HEK293T (cell line): ENCODE results near the gene CNRIP1.

Source experiments
- BHLHE40 ChIP-seq: fragments of 450-650 bp; IDR thresholded peaks from 2 replicates; pipeline ENCODE4 v1.6.1; 2016; ENCODE audit warnings: mild to moderate bottlenecking, moderate library complexity, borderline replicate concordance
- ELF4 ChIP-seq: fragments of 450-650 bp; IDR thresholded peaks from 2 replicates; pipeline ENCODE4 v1.6.1; 2017; ENCODE audit warnings: antibody characterized with exemption
- FOXA1 ChIP-seq: fragments of 450-650 bp; IDR thresholded peaks from 2 replicates; pipeline ENCODE4 v1.6.1; 2016; ENCODE audit warnings: mild to moderate bottlenecking
- FOXK2 ChIP-seq: fragments of 450-650 bp; IDR thresholded peaks from 2 replicates; pipeline ENCODE4 v1.6.1; 2016; ENCODE audit warnings: mild to moderate bottlenecking
- FOXM1 ChIP-seq: fragments of 450-650 bp; IDR thresholded peaks from 2 replicates; pipeline ENCODE4 v1.6.1; 2017; ENCODE audit warnings: mild to moderate bottlenecking, borderline replicate concordance
- HDGF ChIP-seq: fragments of 450-650 bp; IDR thresholded peaks from 2 replicates; pipeline ENCODE4 v1.6.1; 2017; ENCODE audit warnings: antibody characterized with exemption, borderline replicate concordance
- L3MBTL2 ChIP-seq: fragments of 450-650 bp; conservative IDR thresholded peaks from 2 replicates; pipeline ENCODE4 v1.6.1; 2016; ENCODE audit warnings: mild to moderate bottlenecking
- NFRKB ChIP-seq: fragments of 450-650 bp; IDR thresholded peaks from 2 replicates; pipeline ENCODE4 v1.6.1; 2016; ENCODE audit warnings: mild to moderate bottlenecking, moderate library complexity
- PKNOX1 ChIP-seq: fragments of 450-650 bp; IDR thresholded peaks from 2 replicates; pipeline ENCODE4 v1.6.1; 2016
- SP1 ChIP-seq: fragments of 450-650 bp; IDR thresholded peaks from 2 replicates; pipeline ENCODE4 v1.6.1; 2017
- SUZ12 ChIP-seq: fragments of 450-650 bp; IDR thresholded peaks from 2 replicates; pipeline ENCODE4 v1.6.1; 2016; ENCODE audit warnings: mild to moderate bottlenecking
- TARDBP ChIP-seq: fragments of 450-650 bp; IDR thresholded peaks from 2 replicates; pipeline ENCODE4 v1.6.1; 2016
- ZNF384 ChIP-seq: fragments of 450-650 bp; IDR thresholded peaks from 2 replicates; pipeline ENCODE4 v1.6.1; 2016

GRCh38 chr2:68309426-68309825 lies 10.3 kb downstream of the CNRIP1 start:
- TF ChIP-seq SP1 (no peak), SUZ12 (no peak), NFRKB (no peak), BHLHE40 (no peak), PKNOX1 (no peak), TARDBP (no peak), ELF4 (no peak), FOXK2 (no peak), L3MBTL2 (no peak), FOXM1 (no peak), FOXA1 (no peak), HDGF (no peak), ZNF384 (no peak)
